A549 (cell line): Measurements from ENCODE around the gene TMPRSS6. TPM values are rescaled to one million over a fixed set of nuclear protein-coding genes. Genes with fewer than 3 reads are reported as not detected.

Experiments used
- ATAC-seq, 2 experiments: fragments of 200-7000 bp in 1 of 2; fragments of >200 bp in 1 of 2; cut with Nextera tagmentation in 1 of 2; cut with Tn5 transposase in 1 of 2; 3 replicates each; pipeline versions ENCODE4 v1.8.0 to v1.9.1; 2018 to 2020; ENCODE audit warnings: mild to moderate bottlenecking in 1 of 2, moderate library complexity in 1 of 2
- CTCF ChIA-PET: fragments of 300-600 bp; sonication (Branson Sonifier 250); formaldehyde crosslinking; extraction: SDS; loops from one replicate; lab custom pipeline; 2021; ENCODE audit warnings: antibody characterized with exemption, inconsistent platforms; lab: Yijun Ruan, JAX
- POLR2A ChIA-PET: fragments of 350-600 bp; formaldehyde crosslinking; extraction: SDS; loops from one replicate; lab custom pipeline; 2021; ENCODE audit warnings: antibody characterized with exemption, inconsistent platforms; lab: Yijun Ruan, JAX
- DNase-seq, 2 experiments: peaks; one replicate each; pipeline versions ENCODE4 v3.0.0 to v3.0.0-alpha.2; 2011 to 2016; ENCODE audit warnings: low read depth in 1 of 2, low spot score in 1 of 2
- FAIRE-seq: peaks from 2 replicates; lab custom pipeline; 2011; peaks lifted over from hg19 to GRCh38; lab: Jason Lieb, UNC
- H3K27ac ChIP-seq, 2 experiments: fragments of >200 bp; sonication (Bioruptor Twin); formaldehyde crosslinking; 3 replicates each; pipeline ENCODE4 v1.5.1; 2016 to 2017
- H3K4me1 ChIP-seq: fragments of >200 bp; sonication (Bioruptor Twin); formaldehyde crosslinking; 3 replicates; pipeline ENCODE4 v1.6.1; 2016
- H3K4me2 ChIP-seq: fragments of >200 bp; sonication (Bioruptor Twin); formaldehyde crosslinking; 3 replicates; pipeline ENCODE4 v1.6.1; 2016
- H3K4me3 ChIP-seq: fragments of >200 bp; sonication (Bioruptor Twin); formaldehyde crosslinking; 3 replicates; pipeline ENCODE4 v1.5.1; 2016
- H3K9me3 ChIP-seq: fragments of >200 bp; sonication (Bioruptor Twin); formaldehyde crosslinking; 3 replicates; pipeline ENCODE4 v1.6.1; 2016
- CEBPB ChIP-seq, 2 experiments: fragments of >200 bp in 1 of 2; sonication (Bioruptor Twin) in 1 of 2; formaldehyde crosslinking in 1 of 2; IDR thresholded peaks; 2 replicates each; pipeline ENCODE4 v1.6.1; 2012 to 2016
- EHF ChIP-seq: fragments of 250-450 bp; sonication (Bioruptor Pico); IDR thresholded peaks from 2 replicates; pipeline ENCODE4 v1.5.0; 2020; ENCODE audit warnings: mild to moderate bottlenecking
- ESRRA ChIP-seq: fragments of 150-350 bp; IDR thresholded peaks from 2 replicates; pipeline ENCODE4 v1.6.1; 2014; ENCODE audit warnings: mild to moderate bottlenecking, low read length, borderline replicate concordance
- HOXB13 ChIP-seq: fragments of 250-450 bp; sonication (Bioruptor Pico); IDR thresholded peaks from 2 replicates; pipeline ENCODE4 v1.5.0; 2020; ENCODE audit warnings: low read depth, mild to moderate bottlenecking, moderate library complexity
- KDM1A ChIP-seq: fragments of 200-600 bp; sonication (generic); IDR thresholded peaks from 2 replicates; pipeline ENCODE4 v1.6.1; 2016; ENCODE audit warnings: low read depth, mild to moderate bottlenecking
- MAFK ChIP-seq: fragments of 450-650 bp; IDR thresholded peaks from 2 replicates; pipeline ENCODE4 v1.6.1; 2014; ENCODE audit not compliant: partially characterized antibody
- MAZ ChIP-seq: fragments of 150-350 bp; IDR thresholded peaks from 2 replicates; pipeline ENCODE4 v1.6.1; 2014; ENCODE audit warnings: antibody characterized with exemption, low read depth, low read length, borderline replicate concordance
- MYC ChIP-seq: IDR thresholded peaks from 2 replicates; pipeline ENCODE4 v1.6.1; 2012; ENCODE audit warnings: mild to moderate bottlenecking, inconsistent platforms, low read length, improper control_type of control experiment, borderline replicate concordance
- NFE2L2 ChIP-seq: fragments of 150-350 bp; conservative IDR thresholded peaks from 2 replicates; pipeline ENCODE4 v1.6.1; 2014; ENCODE audit warnings: low read length
- NR3C1 ChIP-seq: fragments of >200 bp; sonication (Bioruptor Twin); formaldehyde crosslinking; IDR thresholded peaks from 3 replicates; pipeline ENCODE4 v1.6.1; 2017
- POLR2A ChIP-seq: IDR thresholded peaks from 2 replicates; pipeline ENCODE4 v1.6.1; 2012; ENCODE audit warnings: mild to moderate bottlenecking, low read length
- RARB ChIP-seq: fragments of 250-450 bp; sonication (Bioruptor Pico); IDR thresholded peaks from 2 replicates; pipeline ENCODE4 v1.8.0; 2021; ENCODE audit warnings: mild to moderate bottlenecking, moderate library complexity
- RCOR1 ChIP-seq: fragments of 150-350 bp; IDR thresholded peaks from 2 replicates; pipeline ENCODE4 v1.6.1; 2014; ENCODE audit warnings: antibody characterized with exemption, low read length, low read depth
- RNF2 ChIP-seq: fragments of 200-600 bp; sonication (generic); IDR thresholded peaks from 2 replicates; pipeline ENCODE4 v1.6.1; 2016; ENCODE audit warnings: low read depth, mild to moderate bottlenecking, antibody characterized with exemption, moderate library complexity, borderline replicate concordance
- SREBF2 ChIP-seq: fragments of 450-650 bp; IDR thresholded peaks from 2 replicates; pipeline ENCODE4 v1.6.1; 2014; ENCODE audit warnings: mild to moderate bottlenecking, moderate library complexity
- TFCP2L1 ChIP-seq: fragments of 250-450 bp; sonication (Bioruptor Pico); IDR thresholded peaks from 2 replicates; pipeline ENCODE4 v1.5.0; 2021; ENCODE audit warnings: mild to moderate bottlenecking
- TP53 ChIP-seq: fragments of 250-450 bp; sonication (Bioruptor Pico); IDR thresholded peaks from 2 replicates; pipeline ENCODE4 v1.5.0; 2021; ENCODE audit warnings: mild to moderate bottlenecking, moderate library complexity
- ZC3H11A ChIP-seq: fragments of 450-650 bp; IDR thresholded peaks from 2 replicates; pipeline ENCODE4 v1.6.1; 2014; ENCODE audit warnings: antibody characterized with exemption, mild to moderate bottlenecking
- ZNF302 ChIP-seq: fragments of 250-450 bp; sonication (Bioruptor Pico); IDR thresholded peaks from 2 replicates; pipeline ENCODE4 v1.9.0; 2021; ENCODE audit warnings: inconsistent platforms, mild to moderate bottlenecking, moderate library complexity
- ZSCAN20 ChIP-seq: fragments of 250-450 bp; sonication (Bioruptor Pico); IDR thresholded peaks from 2 replicates; pipeline ENCODE4 v1.8.0; 2022; ENCODE audit warnings: mild to moderate bottlenecking, moderate library complexity
- WGBS: methylation state at CpG from one replicate; pipeline ENCODE4 v1.1.6; 2017; ENCODE audit errors: missing lambda C conversion rate; 5-methylcytosine and 5-hydroxymethylcytosine counted together
- polyA plus RNA-seq, 4 experiments: library from polyadenylated mRNA; depleted of rRNA in 3 of 4; stranded (reverse); fragments of >200 nt; fragmentation: RNase III in 1 of 4; extraction: RNeasy Plus Mini Kit Qiagen cat#74134 plus additional on column Dnase treatment in 1 of 4; gene quantifications; 2 replicates in 3 of 4; 3 replicates in 1 of 4; pipeline ENCODE4 v1.2.3, GENCODE V29; 2011 to 2017
- TF ChIP-seq, protein P1 (sequence below): fragments of 450-650 bp; IDR thresholded peaks from 2 replicates; pipeline ENCODE4 v1.6.1; 2014; ENCODE audit warnings: antibody characterized with exemption
- TF ChIP-seq, protein P2 (sequence below): IDR thresholded peaks from 2 replicates; pipeline ENCODE4 v1.6.1; 2012
- TF ChIP-seq, protein P3 (sequence below): fragments of 150-350 bp; IDR thresholded peaks from 2 replicates; pipeline ENCODE4 v1.6.1; 2014; ENCODE audit warnings: low read depth, mild to moderate bottlenecking, low read length
- TF ChIP-seq, protein P4 (sequence below): fragments of 250-450 bp; sonication (Bioruptor Pico); IDR thresholded peaks from 2 replicates; pipeline ENCODE4 v1.5.0; 2021; ENCODE audit warnings: mild to moderate bottlenecking, moderate library complexity, borderline replicate concordance
- TF ChIP-seq, protein P5 (sequence below): IDR thresholded peaks from 2 replicates; pipeline ENCODE4 v1.6.1; 2012; ENCODE audit warnings: low read depth, borderline replicate concordance
- TF ChIP-seq, protein P6 (sequence below): IDR thresholded peaks from 2 replicates; pipeline ENCODE4 v1.6.1; 2012

Gene TMPRSS6
- polyA plus RNA-seq, 2 of the 4 experiments (the other 2 are of a cell fraction): not detected

DNA sequence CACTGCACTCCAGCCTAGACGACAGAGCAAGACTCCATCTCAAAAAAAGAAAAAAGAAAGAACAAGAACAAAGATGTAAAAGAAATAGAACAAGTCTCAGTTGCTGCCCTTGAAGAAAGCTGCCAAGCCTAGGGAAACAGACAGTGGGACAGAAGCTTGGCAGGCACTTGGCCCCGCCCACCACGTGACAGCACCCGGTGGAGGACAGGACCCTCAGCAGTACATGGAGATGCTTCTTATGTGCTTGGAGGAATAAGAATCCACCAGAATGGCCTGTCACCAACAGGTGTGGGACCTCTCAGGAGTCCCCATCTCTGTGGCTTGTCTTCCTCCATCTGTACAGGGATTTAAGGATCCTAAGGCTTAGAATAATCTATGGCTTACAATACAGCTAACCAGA, 7.6 kb upstream of the TMPRSS6 start:
- ATAC-seq: no peak
- TF ChIP-seq HOXB13 (CRISPR knock-in tag): no peak
- TF ChIP-seq, protein P1, sequence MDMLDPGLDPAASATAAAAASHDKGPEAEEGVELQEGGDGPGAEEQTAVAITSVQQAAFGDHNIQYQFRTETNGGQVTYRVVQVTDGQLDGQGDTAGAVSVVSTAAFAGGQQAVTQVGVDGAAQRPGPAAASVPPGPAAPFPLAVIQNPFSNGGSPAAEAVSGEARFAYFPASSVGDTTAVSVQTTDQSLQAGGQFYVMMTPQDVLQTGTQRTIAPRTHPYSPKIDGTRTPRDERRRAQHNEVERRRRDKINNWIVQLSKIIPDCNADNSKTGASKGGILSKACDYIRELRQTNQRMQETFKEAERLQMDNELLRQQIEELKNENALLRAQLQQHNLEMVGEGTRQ: 0 out of 2 replicates have a peak, but pooled peaks have one; percentile 7
- TF ChIP-seq, all 56 proteins: peak for 1
- FAIRE-seq: no peak
- Histone ChIP-seq H3K27ac (no peak overlapping the region), H3K9me3 (no peaks in the 10 kb centered on the region), H3K4me2 (no peak overlapping the region), H3K4me1 (peaks cover 5% of the 10 kb centered on the region; the same call in 2 of the 3 replicates), H3K4me3 (no peak overlapping the region)
- WGBS: 17% methylated on average over 4 of the region's 4 CpGs
- POLR2A ChIA-PET: no interaction called here
- CTCF ChIA-PET: no interaction called here
- DNase-seq: no peak

DNA sequence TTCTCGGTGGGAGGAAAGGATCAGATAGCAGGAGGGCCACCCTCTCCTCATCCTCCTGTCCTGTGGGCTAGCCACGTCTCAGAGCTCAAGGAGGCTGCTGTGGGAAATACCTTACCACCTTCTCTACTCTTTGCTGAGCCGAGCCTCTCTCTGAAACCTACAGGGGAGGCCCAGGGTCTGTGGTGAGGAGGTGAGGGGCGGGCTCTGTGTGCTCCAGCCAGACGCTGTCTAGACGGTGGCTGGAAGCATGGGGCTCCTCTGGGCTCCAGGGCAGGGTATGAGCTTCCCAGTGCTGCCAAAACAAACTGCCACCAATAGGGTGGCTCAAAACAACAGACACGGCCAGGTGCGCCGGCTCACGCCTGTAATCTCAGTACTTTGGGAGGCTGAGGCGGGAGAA, 5.5 kb upstream of the TMPRSS6 start:
- ATAC-seq (no peak), DNase-seq (no peak), FAIRE-seq (no peak)
- Histone ChIP-seq H3K9me3 (no peaks in the 10 kb centered on the region), H3K4me2 (no peak overlapping the region), H3K4me1 (no peaks in the 10 kb centered on the region), H3K27ac (no peak overlapping the region), H3K4me3 (no peak overlapping the region)
- POLR2A ChIA-PET: no interaction called here
- CTCF ChIA-PET: interaction anchor here (0.6 to 0.8 kb wide), 2 partner anchors 27 to 986 kb away, joined by 3 read pairs; no protein-coding TSS in a partner anchor
- WGBS: 64% methylated on average over 8 of the region's 11 CpGs
- TF ChIP-seq, protein P2, sequence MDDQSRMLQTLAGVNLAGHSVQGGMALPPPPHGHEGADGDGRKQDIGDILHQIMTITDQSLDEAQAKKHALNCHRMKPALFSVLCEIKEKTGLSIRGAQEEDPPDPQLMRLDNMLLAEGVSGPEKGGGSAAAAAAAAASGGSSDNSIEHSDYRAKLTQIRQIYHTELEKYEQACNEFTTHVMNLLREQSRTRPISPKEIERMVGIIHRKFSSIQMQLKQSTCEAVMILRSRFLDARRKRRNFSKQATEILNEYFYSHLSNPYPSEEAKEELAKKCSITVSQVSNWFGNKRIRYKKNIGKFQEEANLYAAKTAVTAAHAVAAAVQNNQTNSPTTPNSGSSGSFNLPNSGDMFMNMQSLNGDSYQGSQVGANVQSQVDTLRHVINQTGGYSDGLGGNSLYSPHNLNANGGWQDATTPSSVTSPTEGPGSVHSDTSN: no peak
- TF ChIP-seq ZC3H11A (no peak), RCOR1 (no peak), MAZ (no peak), MAFK (no peak), NFE2L2 (no peak), NR3C1 (no peak), POLR2A (no peak), TFCP2L1 (CRISPR knock-in tag) (no peak), ESRRA (no peak), RARB (CRISPR knock-in tag) (no peak), ZNF302 (CRISPR knock-in tag) (no peak), EHF (CRISPR knock-in tag) (no peak), ZSCAN20 (no peak), TP53 (CRISPR knock-in tag) (no peak), MYC (no peak)
- TF ChIP-seq, protein P3, sequence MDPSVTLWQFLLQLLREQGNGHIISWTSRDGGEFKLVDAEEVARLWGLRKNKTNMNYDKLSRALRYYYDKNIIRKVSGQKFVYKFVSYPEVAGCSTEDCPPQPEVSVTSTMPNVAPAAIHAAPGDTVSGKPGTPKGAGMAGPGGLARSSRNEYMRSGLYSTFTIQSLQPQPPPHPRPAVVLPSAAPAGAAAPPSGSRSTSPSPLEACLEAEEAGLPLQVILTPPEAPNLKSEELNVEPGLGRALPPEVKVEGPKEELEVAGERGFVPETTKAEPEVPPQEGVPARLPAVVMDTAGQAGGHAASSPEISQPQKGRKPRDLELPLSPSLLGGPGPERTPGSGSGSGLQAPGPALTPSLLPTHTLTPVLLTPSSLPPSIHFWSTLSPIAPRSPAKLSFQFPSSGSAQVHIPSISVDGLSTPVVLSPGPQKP: no peak
- TF ChIP-seq, protein P4, sequence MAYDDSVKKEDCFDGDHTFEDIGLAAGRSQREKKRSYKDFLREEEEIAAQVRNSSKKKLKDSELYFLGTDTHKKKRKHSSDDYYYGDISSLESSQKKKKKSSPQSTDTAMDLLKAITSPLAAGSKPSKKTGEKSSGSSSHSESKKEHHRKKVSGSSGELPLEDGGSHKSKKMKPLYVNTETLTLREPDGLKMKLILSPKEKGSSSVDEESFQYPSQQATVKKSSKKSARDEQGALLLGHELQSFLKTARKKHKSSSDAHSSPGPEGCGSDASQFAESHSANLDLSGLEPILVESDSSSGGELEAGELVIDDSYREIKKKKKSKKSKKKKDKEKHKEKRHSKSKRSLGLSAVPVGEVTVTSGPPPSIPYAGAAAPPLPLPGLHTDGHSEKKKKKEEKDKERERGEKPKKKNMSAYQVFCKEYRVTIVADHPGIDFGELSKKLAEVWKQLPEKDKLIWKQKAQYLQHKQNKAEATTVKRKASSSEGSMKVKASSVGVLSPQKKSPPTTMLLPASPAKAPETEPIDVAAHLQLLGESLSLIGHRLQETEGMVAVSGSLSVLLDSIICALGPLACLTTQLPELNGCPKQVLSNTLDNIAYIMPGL (CRISPR knock-in tag): no peak

DNA sequence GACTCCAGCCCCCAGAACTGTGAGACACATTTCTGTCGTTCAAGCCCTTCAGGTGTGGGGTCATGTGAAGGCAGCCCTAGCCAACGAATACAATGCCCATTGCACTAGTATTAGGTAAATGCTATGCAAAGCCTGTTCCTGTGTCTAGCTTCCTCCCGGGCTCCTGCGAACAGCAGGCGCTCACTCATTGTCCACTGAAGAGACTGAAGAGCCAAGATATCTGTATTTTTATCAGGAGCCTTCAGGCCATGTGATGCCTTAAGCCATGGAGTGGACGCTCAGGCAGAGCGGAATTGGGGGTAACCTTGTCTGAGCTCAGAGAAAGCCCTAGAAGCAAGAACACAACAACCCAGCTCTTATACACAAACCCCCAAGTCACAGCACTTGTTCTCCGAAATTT, 4.2 kb upstream of the TMPRSS6 start:
- ChIA-PET CTCF (interaction anchor here (1.3 kb wide), 1 partner anchor 11 kb away, joined by 4 read pairs; no protein-coding TSS in a partner anchor), POLR2A (no interaction called here)
- WGBS: 75% methylated on average over 8 of the region's 8 CpGs

More for the DNA sequence above, 4.2 kb upstream of the TMPRSS6 start:
- no peaks in the 10 kb centered on the region for H3K9me3 ChIP-seq
- TF ChIP-seq CEBPB (IDR thresholded peaks at IDR 0.05) (no peak), NR3C1 (no peak), SREBF2 (no peak), KDM1A (no peak), ESRRA (no peak), HOXB13 (CRISPR knock-in tag) (no peak), ZNF302 (CRISPR knock-in tag) (no peak), RNF2 (no peak)
- TF ChIP-seq, protein P5, sequence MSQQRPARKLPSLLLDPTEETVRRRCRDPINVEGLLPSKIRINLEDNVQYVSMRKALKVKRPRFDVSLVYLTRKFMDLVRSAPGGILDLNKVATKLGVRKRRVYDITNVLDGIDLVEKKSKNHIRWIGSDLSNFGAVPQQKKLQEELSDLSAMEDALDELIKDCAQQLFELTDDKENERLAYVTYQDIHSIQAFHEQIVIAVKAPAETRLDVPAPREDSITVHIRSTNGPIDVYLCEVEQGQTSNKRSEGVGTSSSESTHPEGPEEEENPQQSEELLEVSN: no peak
- TF ChIP-seq, protein P6, sequence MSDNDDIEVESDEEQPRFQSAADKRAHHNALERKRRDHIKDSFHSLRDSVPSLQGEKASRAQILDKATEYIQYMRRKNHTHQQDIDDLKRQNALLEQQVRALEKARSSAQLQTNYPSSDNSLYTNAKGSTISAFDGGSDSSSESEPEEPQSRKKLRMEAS: no peak
- TF ChIP-seq, protein P3: no peak
- H3K4me1 ChIP-seq: no peaks in the 10 kb centered on the region
- FAIRE-seq (no peak), ATAC-seq (no peak), DNase-seq (no peak)
- H3K4me2 ChIP-seq: no peak overlapping the region
- no peak overlapping the region for H3K27ac ChIP-seq
- no peak overlapping the region for H3K4me3 ChIP-seq
